Naive thymus-derived CD4-positive, alpha-beta T cell (primary cell): ENCODE results near the gene TOMM40L. TPM values are rescaled to one million over a fixed set of nuclear protein-coding genes. Genes with fewer than 3 reads are reported as not detected.

Experiments
- ATAC-seq: fragments of 150-1000 bp; cut with Tn5 transposase; 2 replicates; pipeline ENCODE4 v1.10.0; 2021; ENCODE audit warnings: mild to moderate bottlenecking, moderate library complexity
- CTCF ChIA-PET: fragments of 350-600 bp; sonication (Branson Sonifier 250); formaldehyde crosslinking; loops from one replicate; lab custom pipeline; 2021; ENCODE audit warnings: antibody characterized with exemption; lab: Charles Lee
- POLR2A ChIA-PET: fragments of 350-600 bp; sonication (Branson Sonifier 250); formaldehyde crosslinking; loops from one replicate; lab custom pipeline; 2021; ENCODE audit warnings: antibody characterized with exemption, inconsistent platforms; lab: Charles Lee
- DNase-seq, 9 donors: peaks; one replicate each; pipeline versions ENCODE4 v3.0.0 to v3.0.0-alpha.2; 2020 to 2022; ENCODE audit warnings: mixed read lengths in 1 of 9
- H3K27ac ChIP-seq: one replicate; pipeline ENCODE4 v1.7.0; 2013; ENCODE audit warnings: mild to moderate bottlenecking, low read depth, low read length, moderate library complexity
- H3K27me3 ChIP-seq, 2 donors: one replicate each; pipeline ENCODE4 v1.7.0; 2013; ENCODE audit warnings: low read length in 2 of 2, mild to moderate bottlenecking in 2 of 2, moderate library complexity in 2 of 2; ENCODE audit not compliant: control insufficient read depth in 2 of 2, insufficient read depth in 2 of 2
- H3K36me3 ChIP-seq, 3 experiments: 1 replicate in 2 of 3; 2 replicates in 1 of 3; pipeline ENCODE4 v1.7.0; 2013; ENCODE audit warnings: low read length in 3 of 3, mild to moderate bottlenecking in 3 of 3, moderate library complexity in 1 of 3; ENCODE audit not compliant: insufficient read depth in 3 of 3, control insufficient read depth in 2 of 3
- H3K4me1 ChIP-seq, 2 donors: one replicate each; pipeline ENCODE4 v1.7.0; 2013; ENCODE audit warnings: low read length in 2 of 2, mild to moderate bottlenecking in 2 of 2, moderate library complexity in 1 of 2; ENCODE audit not compliant: control insufficient read depth in 2 of 2, insufficient read depth in 2 of 2
- H3K4me3 ChIP-seq: 2 replicates; pipeline ENCODE4 v1.7.0; 2013; ENCODE audit warnings: mild to moderate bottlenecking, low read length
- H3K9me3 ChIP-seq, 3 experiments: 1 replicate in 2 of 3; 2 replicates in 1 of 3; pipeline ENCODE4 v1.7.0; 2013; ENCODE audit warnings: low read length in 3 of 3; ENCODE audit not compliant: control insufficient read depth in 2 of 3
- H3K27ac Mint-ChIP-seq, 9 donors: one replicate each; pipeline ENCODE4 v1.8.0; 2020 to 2022; ENCODE audit warnings: mixed read lengths in 9 of 9, mild to moderate bottlenecking in 8 of 9, moderate library complexity in 5 of 9, inconsistent platforms in 2 of 9
- H3K27me3 Mint-ChIP-seq, 5 donors: one replicate each; pipeline ENCODE4 v1.8.0; 2021 to 2022; ENCODE audit warnings: mixed read lengths in 5 of 5, mild to moderate bottlenecking in 1 of 5
- H3K36me3 Mint-ChIP-seq, 5 donors: one replicate each; pipeline ENCODE4 v1.8.0; 2020 to 2022; ENCODE audit warnings: mixed read lengths in 5 of 5, mild to moderate bottlenecking in 3 of 5, inconsistent platforms in 1 of 5
- H3K4me1 Mint-ChIP-seq, 7 donors: one replicate each; pipeline ENCODE4 v1.8.0; 2020 to 2022; ENCODE audit warnings: mixed read lengths in 7 of 7, mild to moderate bottlenecking in 3 of 7, inconsistent platforms in 1 of 7
- H3K4me3 Mint-ChIP-seq, 10 donors: one replicate each; pipeline ENCODE4 v1.8.0; 2020 to 2022; ENCODE audit warnings: mild to moderate bottlenecking in 10 of 10, mixed read lengths in 10 of 10, moderate library complexity in 6 of 10, inconsistent platforms in 2 of 10
- H3K9me3 Mint-ChIP-seq, 11 donors: one replicate each; pipeline ENCODE4 v1.8.0; 2020 to 2022; ENCODE audit warnings: mixed read lengths in 11 of 11, mild to moderate bottlenecking in 4 of 11, inconsistent platforms in 1 of 11, moderate library complexity in 1 of 11
- intact Hi-C, 2 donors: fragments of 100-400 bp; cut with micrococcal nuclease; formaldehyde crosslinking; loops; one replicate each; pipeline ENCODE4 v1.15.1; 2023
- polyA plus RNA-seq, 2 donors: library from polyadenylated mRNA; unstranded; fragments of 300-500 nt; fragmentation: Illumina TruSeq; gene quantifications; one replicate each; pipeline ENCODE4 v1.2.3, GENCODE V29; 2021
- total RNA-seq, 6 experiments: library from RNA in 5 of 6; stranded (reverse) in 5 of 6; gene quantifications; 1 replicate in 5 of 6; 2 replicates in 1 of 6; pipeline ENCODE4 v1.2.3 and lab custom pipeline; 2021 to 2026

Gene TOMM40L
- total and polyA plus RNA-seq, 7 experiments from 2014 or later = 6.0 to 24.3 (median 10.1) TPM

GRCh38 chr1:161226320-161226711, 456 bp downstream of the TOMM40L start:
- Histone ChIP-seq H3K4me1 (peaks cover 8 to 24% of the 10 kb centered on the region in 2 donors), H3K36me3 (peaks cover 0 to 26% (median 0%) of the 10 kb centered on the region in 3 experiments), H3K9me3 (no peaks in the 10 kb centered on the region), H3K4me3 (peak overlapping the region; percentile 73), H3K27ac (peak overlapping the region; percentile 70), H3K27me3 (no peaks in the 10 kb centered on the region)
- peak in 1 of 9 donors; percentile 30 for DNase-seq
- Mint-ChIP-seq H3K27ac (peak overlapping the region; percentile 69 to 99 (median 97)), H3K4me3 (peak overlapping the region; percentile 89 to 100 (median 98)), H3K36me3 (peaks cover 0 to 13% (median 3%) of the 10 kb centered on the region in 5 donors), H3K27me3 (no peaks in the 10 kb centered on the region), H3K9me3 (no peaks in the 10 kb centered on the region), H3K4me1 (peaks cover 19 to 54% (median 41%) of the 10 kb centered on the region in 7 donors)
- intact Hi-C loops = loop anchor here (2.0 to 10.0 kb wide), 6 partner anchors 88 to 962 kb away; partner anchors contain the start of genes CFAP126 (in 1 of the 2), DCAF8 (in 1 of the 2), SDHC (in 1 of the 2) and USF1 (in 1 of the 2)
- CTCF ChIA-PET = interaction anchor here (0.6 to 8.2 kb wide), 31 partner anchors 10 to 229 kb away, joined by 3 to 91 read pairs (median 5); partner anchors contain the start of genes B4GALT3, CFAP126, FCER1G and NDUFS2
- no peak for ATAC-seq
- POLR2A ChIA-PET = interaction anchor here (0.9 to 16.8 kb wide), 16 partner anchors 10 to 205 kb away, joined by 3 to 508 read pairs (median 6); partner anchors contain the start of genes ADAMTS4, B4GALT3, F11R and FCER1G

- CTCF ChIA-PET = interaction anchor here (0.7 to 8.2 kb wide), 19 partner anchors 10 to 184 kb away, joined by 3 to 91 read pairs (median 10); partner anchors contain the start of genes CFAP126, FCER1G, NDUFS2 and PPOX
- no peak for DNase-seq
- peak overlapping the region; percentile 70 for H3K27ac ChIP-seq
- peak overlapping the region in 8 of 9 donors; percentile 17 to 99 (median 70) for H3K27ac Mint-ChIP-seq
- peaks cover 0 to 13% (median 3%) of the 10 kb centered on the region in 5 donors for H3K36me3 Mint-ChIP-seq
- no peaks in the 10 kb centered on the region for H3K9me3 ChIP-seq
- H3K27me3 ChIP-seq = no peaks in the 10 kb centered on the region
- ATAC-seq = no peak
- intact Hi-C loops = loop anchor here (1.0 to 10.0 kb wide), 9 partner anchors 65 to 962 kb away; partner anchors contain the start of genes CFAP126 (in 1 of the 2), DCAF8 (in 1 of the 2), SDHC (in 1 of the 2) and USF1 (in 1 of the 2)
- peaks cover 19 to 54% (median 41%) of the 10 kb centered on the region in 7 donors for H3K4me1 Mint-ChIP-seq
- H3K4me3 ChIP-seq = peak overlapping the region; percentile 73
- POLR2A ChIA-PET = interaction anchor here (1.0 to 16.8 kb wide), 9 partner anchors 10 to 158 kb away, joined by 3 to 508 read pairs (median 16); partner anchors contain the start of genes ADAMTS4, FCER1G, NDUFS2 and PPOX
- H3K4me1 ChIP-seq = peaks cover 8 to 24% of the 10 kb centered on the region in 2 donors
- H3K36me3 ChIP-seq = peaks cover 0 to 26% (median 0%) of the 10 kb centered on the region in 3 experiments
- H3K27me3 Mint-ChIP-seq = no peaks in the 10 kb centered on the region
- H3K4me3 Mint-ChIP-seq = peak overlapping the region; percentile 74 to 100 (median 98)
- no peaks in the 10 kb centered on the region for H3K9me3 Mint-ChIP-seq
These were observed 899 bp downstream of the TOMM40L start for GRCh38 chr1:161226759-161227158.

GRCh38 chr1:161227196-161227871, 1.5 kb downstream of the TOMM40L start:
- intact Hi-C loops = loop anchor here (1.0 to 10.0 kb wide), 9 partner anchors 64 to 963 kb away; partner anchors contain the start of genes CFAP126 (in 1 of the 2), DCAF8 (in 1 of the 2), SDHC (in 1 of the 2) and USF1 (in 1 of the 2)
- no peaks in the 10 kb centered on the region for H3K27me3 ChIP-seq
- H3K4me3 ChIP-seq = peak overlapping the region; percentile 49
- ATAC-seq = peak; percentile 60
- Mint-ChIP-seq H3K27ac (peak overlapping the region; percentile 46 to 99 (median 81)), H3K4me1 (peaks cover 19 to 49% (median 39%) of the 10 kb centered on the region in 7 donors), H3K9me3 (no peaks in the 10 kb centered on the region), H3K36me3 (peaks cover 0 to 13% (median 3%) of the 10 kb centered on the region in 5 donors), H3K27me3 (no peaks in the 10 kb centered on the region), H3K4me3 (peak overlapping the region; percentile 74 to 100 (median 98))
- peaks cover 0 to 26% (median 0%) of the 10 kb centered on the region in 3 experiments for H3K36me3 ChIP-seq
- ChIA-PET CTCF (interaction anchor here (0.6 to 8.2 kb wide), 21 partner anchors 8 to 157 kb away, joined by 3 to 91 read pairs (median 5); partner anchors contain the start of genes NDUFS2, PPOX and SDHC), POLR2A (interaction anchor here (1.0 to 16.8 kb wide), 6 partner anchors 11 to 158 kb away, joined by 3 to 508 read pairs (median 13); partner anchors contain the start of genes ADAMTS4, FCER1G, NDUFS2 and SDHC)
- H3K9me3 ChIP-seq = no peaks in the 10 kb centered on the region
- peak; percentile 76 to 89 (median 84) for DNase-seq
- peak overlapping the region; percentile 4 for H3K27ac ChIP-seq
- H3K4me1 ChIP-seq = peaks cover 8 to 24% of the 10 kb centered on the region in 2 donors

- Mint-ChIP-seq H3K36me3 (peaks cover 0 to 13% (median 3%) of the 10 kb centered on the region in 5 donors), H3K27ac (peak overlapping the region; percentile 46 to 99 (median 81)), H3K27me3 (no peaks in the 10 kb centered on the region), H3K4me3 (peak overlapping the region; percentile 43 to 100 (median 98)), H3K4me1 (peaks cover 19 to 47% (median 39%) of the 10 kb centered on the region in 7 donors), H3K9me3 (no peaks in the 10 kb centered on the region)
- H3K36me3 ChIP-seq = peaks cover 0 to 26% (median 0%) of the 10 kb centered on the region in 3 experiments
- ATAC-seq = no peak
- intact Hi-C loops = loop anchor here (5.0 to 10.0 kb wide), 5 partner anchors 139 to 963 kb away; partner anchors contain the start of genes CFAP126 (in 1 of the 2), DCAF8 (in 1 of the 2) and USF1 (in 1 of the 2)
- H3K27me3 ChIP-seq = no peaks in the 10 kb centered on the region
- no peaks in the 10 kb centered on the region for H3K9me3 ChIP-seq
- DNase-seq = no peak
- H3K4me1 ChIP-seq = peaks cover 8 to 24% of the 10 kb centered on the region in 2 donors
- H3K4me3 ChIP-seq = no peak overlapping the region
- POLR2A ChIA-PET = interaction anchor here (2.3 to 16.8 kb wide), 2 partner anchors 29 to 78 kb away, joined by 7 to 508 read pairs; partner anchors contain the start of genes ADAMTS4 and NDUFS2
- H3K27ac ChIP-seq = no peak overlapping the region
- CTCF ChIA-PET = interaction anchor here (0.6 to 8.2 kb wide), 13 partner anchors 9 to 156 kb away, joined by 3 to 91 read pairs (median 4); partner anchors contain the start of genes NDUFS2 and SDHC
These were observed 2.2 kb downstream of the TOMM40L start for GRCh38 chr1:161228032-161228431.

GRCh38 chr1:161229896-161230295, 4.0 kb downstream of the TOMM40L start:
- Mint-ChIP-seq H3K4me3 (no peak overlapping the region), H3K4me1 (peaks cover 19 to 37% (median 32%) of the 10 kb centered on the region in 7 donors), H3K27ac (peak overlapping the region in 5 of 9 donors; percentile 18 to 67 (median 34)), H3K9me3 (no peaks in the 10 kb centered on the region), H3K36me3 (peaks cover 0 to 13% (median 3%) of the 10 kb centered on the region in 5 donors), H3K27me3 (no peaks in the 10 kb centered on the region)
- Histone ChIP-seq H3K36me3 (peaks cover 0 to 26% (median 0%) of the 10 kb centered on the region in 3 experiments), H3K27me3 (no peaks in the 10 kb centered on the region), H3K27ac (no peak overlapping the region), H3K4me3 (no peak overlapping the region), H3K4me1 (peaks cover 8 to 24% of the 10 kb centered on the region in 2 donors), H3K9me3 (no peaks in the 10 kb centered on the region)
- ChIA-PET POLR2A (interaction anchor here (0.5 to 16.8 kb wide), 4 partner anchors 31 to 84 kb away, joined by 3 to 508 read pairs (median 8); partner anchors contain the start of genes ADAMTS4, NDUFS2 and SDHC), CTCF (interaction anchor here (0.5 to 8.2 kb wide), 11 partner anchors 11 to 154 kb away, joined by 3 to 91 read pairs (median 3); partner anchors contain the start of genes NDUFS2 and SDHC)
- intact Hi-C loops = loop anchor here (5.0 to 10.0 kb wide), 5 partner anchors 137 to 965 kb away; partner anchors contain the start of genes CFAP126 (in 1 of the 2), DCAF8 (in 1 of the 2) and USF1 (in 1 of the 2)
- ATAC-seq = no peak
- DNase-seq = no peak
